GM08714 (cell line): ENCODE data around the gene RALGAPB.
"Not testable (repeated sequence)": the region's sequence is repeated elsewhere in the genome, so short reads cannot be mapped to it uniquely, and the experiment has no call there.

Experiments used
- H3K4me3 ChIP-seq: fragments of 200-500 bp; sonication (Bioruptor generic); 2 replicates; pipeline ENCODE4 v1.5.1; 2014; ENCODE audit warnings: mild to moderate bottlenecking, low read length, inconsistent platforms
- ZNF274 ChIP-seq: IDR thresholded peaks from 2 replicates; pipeline ENCODE4 v1.6.1; 2012; ENCODE audit warnings: mild to moderate bottlenecking, low read depth, low read length

Gene RALGAPB

GRCh38 chr20:38435555-38435939, 37.1 kb upstream of the RALGAPB start:
- no peak for TF ChIP-seq ZNF274
- H3K4me3 ChIP-seq = no peak overlapping the region

GRCh38 chr20:38437796-38438195, 34.8 kb upstream of the RALGAPB start:
- TF ChIP-seq ZNF274 = no peak
- H3K4me3 ChIP-seq = no peak overlapping the region

GRCh38 chr20:38441110-38441509, 31.5 kb upstream of the RALGAPB start:
- not testable (repeated sequence) for H3K4me3 ChIP-seq

- H3K4me3 ChIP-seq = no peak overlapping the region
- TF ChIP-seq ZNF274 = no peak
Measured at GRCh38 chr20:38441916-38442315, 30.7 kb upstream of the RALGAPB start.

GRCh38 chr20:38445381-38445796, 27.3 kb upstream of the RALGAPB start:
- TF ChIP-seq ZNF274 = no peak
- no peak overlapping the region for H3K4me3 ChIP-seq

GRCh38 chr20:38445901-38446425, 26.7 kb upstream of the RALGAPB start:
- no peak for TF ChIP-seq ZNF274
- peak overlapping the region; percentile 73; the same call in 1 of the 2 replicates for H3K4me3 ChIP-seq

- no peak for TF ChIP-seq ZNF274
- peak overlapping the region; percentile 73 for H3K4me3 ChIP-seq
Measured at GRCh38 chr20:38446441-38447209, 26.0 kb upstream of the RALGAPB start.

- peak overlapping the region; percentile 73 for H3K4me3 ChIP-seq
Measured at GRCh38 chr20:38447251-38447661, 25.4 kb upstream of the RALGAPB start.

GRCh38 chr20:38447931-38448675, 24.5 kb upstream of the RALGAPB start:
- no peak for TF ChIP-seq ZNF274
- peak overlapping the region; percentile 73; the same call in 1 of the 2 replicates for H3K4me3 ChIP-seq

More at GRCh38 chr20:38447251-38447661, 25.4 kb upstream of the RALGAPB start:
- TF ChIP-seq ZNF274 = no peak

GRCh38 chr20:38449046-38449445, 23.6 kb upstream of the RALGAPB start:
- no peak overlapping the region for H3K4me3 ChIP-seq
- no peak for TF ChIP-seq ZNF274

GRCh38 chr20:38450412-38450975, 22.1 kb upstream of the RALGAPB start:
- no peak for TF ChIP-seq ZNF274
- H3K4me3 ChIP-seq = no peak overlapping the region

GRCh38 chr20:38452880-38453624, 19.6 kb upstream of the RALGAPB start:
- H3K4me3 ChIP-seq = no peak overlapping the region
- no peak for TF ChIP-seq ZNF274

GRCh38 chr20:38453941-38454340, 18.7 kb upstream of the RALGAPB start:
- H3K4me3 ChIP-seq = no peak overlapping the region
- TF ChIP-seq ZNF274 = no peak

GRCh38 chr20:38454556-38455473, 17.8 kb upstream of the RALGAPB start:
- no peak overlapping the region for H3K4me3 ChIP-seq
- TF ChIP-seq ZNF274 = no peak
